GM18867 (cell line): ENCODE measurements around the gene KRTAP5-5.
"Not testable (repeated sequence)": the region's sequence is repeated elsewhere in the genome, so short reads cannot be mapped to it uniquely, and the experiment has no call there.

Experiments used
- ATAC-seq: cut with Tn5 transposase; IDR thresholded peaks from one replicate; pipeline ENCODE4 v1.9.1; 2021; ENCODE audit warnings: mild to moderate bottlenecking, moderate library complexity; ENCODE audit not compliant: unreplicated experiment

KRTAP5-5 gene, protein sequence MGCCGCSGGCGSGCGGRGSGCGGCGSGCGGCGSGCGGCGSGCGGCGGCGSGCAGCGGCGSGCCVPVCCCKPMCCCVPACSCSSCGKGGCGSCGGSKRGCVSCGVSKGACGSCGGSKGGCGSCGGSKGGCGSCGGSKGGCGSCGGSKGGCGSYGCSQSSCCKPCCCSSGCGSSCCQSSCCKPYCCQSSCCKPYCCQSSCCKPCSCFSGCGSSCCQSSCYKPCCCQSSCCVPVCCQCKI

DNA sequence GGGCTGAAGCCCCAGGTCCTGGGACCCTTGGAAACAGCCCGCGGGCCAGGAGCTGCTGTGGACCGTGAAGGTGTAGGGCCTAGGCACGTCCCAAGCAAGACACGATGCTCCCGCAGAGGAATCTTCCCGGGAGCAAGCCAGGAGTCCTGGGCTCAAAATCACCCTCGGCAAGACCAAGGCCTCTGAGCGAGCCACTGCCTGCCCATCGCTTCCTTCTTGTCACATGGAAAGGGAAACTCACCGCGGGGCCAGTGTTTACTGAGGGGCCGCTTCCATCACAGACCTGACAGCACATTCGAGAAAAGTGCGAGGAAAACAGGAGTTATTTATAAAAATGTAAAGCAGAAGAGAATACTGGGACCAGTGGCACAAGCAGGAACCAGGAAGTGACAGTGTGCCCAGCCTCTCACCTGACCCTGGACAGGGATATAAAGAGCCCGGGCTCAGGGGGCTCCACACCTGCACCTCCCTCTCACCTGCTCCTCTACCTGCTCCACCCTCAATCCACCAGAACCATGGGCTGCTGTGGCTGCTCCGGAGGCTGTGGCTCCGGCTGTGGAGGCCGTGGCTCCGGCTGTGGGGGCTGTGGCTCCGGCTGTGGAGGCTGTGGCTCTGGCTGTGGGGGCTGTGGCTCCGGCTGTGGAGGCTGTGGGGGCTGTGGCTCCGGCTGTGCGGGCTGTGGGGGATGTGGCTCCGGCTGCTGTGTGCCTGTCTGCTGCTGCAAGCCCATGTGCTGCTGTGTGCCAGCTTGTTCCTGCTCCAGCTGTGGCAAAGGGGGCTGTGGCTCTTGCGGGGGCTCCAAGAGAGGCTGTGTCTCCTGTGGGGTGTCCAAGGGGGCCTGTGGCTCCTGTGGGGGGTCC is at the start of gene KRTAP5-5:
KRTAP5-5 (plus strand) TSS at position 450 of the 860 bp plus-strand sequence; CDS start at position 516, 66 bp downstream.
- no peak for ATAC-seq

DNA sequence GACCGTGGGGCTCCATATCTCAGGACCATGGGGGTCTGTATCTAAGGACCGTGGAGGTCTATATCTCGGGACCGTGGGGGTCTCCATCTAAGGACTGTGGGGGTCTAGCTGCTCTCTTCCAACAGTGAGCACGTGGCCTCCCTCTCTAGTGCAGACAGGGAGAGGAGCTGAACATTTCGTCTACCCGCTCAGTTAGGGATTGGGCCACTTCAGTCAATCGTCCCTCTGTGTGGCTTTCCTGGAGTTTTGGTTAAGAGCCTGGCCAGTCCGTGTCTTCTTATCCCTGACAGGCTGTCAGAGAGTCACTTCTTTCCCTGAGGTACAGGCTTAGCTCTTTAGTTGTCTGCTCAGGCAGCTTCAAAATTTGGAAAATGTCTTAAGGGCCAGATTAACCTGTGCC is 47.6 kb upstream of the KRTAP5-5 start:
- ATAC-seq: no peak

DNA sequence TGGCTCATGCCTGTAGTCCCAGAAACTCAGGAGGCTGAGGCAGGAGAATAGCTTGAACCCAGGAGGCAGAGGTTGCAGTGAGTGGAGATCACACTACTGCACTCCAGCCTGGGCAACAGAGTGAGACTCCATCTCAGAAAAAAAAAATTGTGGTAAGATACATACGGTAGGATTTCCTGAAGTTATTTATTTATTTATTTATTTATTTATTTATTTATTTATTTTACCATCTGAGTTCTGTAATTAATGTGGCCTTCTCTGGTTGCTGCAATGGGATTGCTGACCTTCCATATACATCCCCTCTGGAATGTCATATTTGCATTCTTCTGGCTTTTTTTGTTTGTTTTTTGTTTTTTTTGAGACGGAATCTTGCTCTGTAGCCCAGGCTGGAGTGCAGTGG is 46.7 kb upstream of the KRTAP5-5 start:
- not testable (repeated sequence) for ATAC-seq

DNA sequence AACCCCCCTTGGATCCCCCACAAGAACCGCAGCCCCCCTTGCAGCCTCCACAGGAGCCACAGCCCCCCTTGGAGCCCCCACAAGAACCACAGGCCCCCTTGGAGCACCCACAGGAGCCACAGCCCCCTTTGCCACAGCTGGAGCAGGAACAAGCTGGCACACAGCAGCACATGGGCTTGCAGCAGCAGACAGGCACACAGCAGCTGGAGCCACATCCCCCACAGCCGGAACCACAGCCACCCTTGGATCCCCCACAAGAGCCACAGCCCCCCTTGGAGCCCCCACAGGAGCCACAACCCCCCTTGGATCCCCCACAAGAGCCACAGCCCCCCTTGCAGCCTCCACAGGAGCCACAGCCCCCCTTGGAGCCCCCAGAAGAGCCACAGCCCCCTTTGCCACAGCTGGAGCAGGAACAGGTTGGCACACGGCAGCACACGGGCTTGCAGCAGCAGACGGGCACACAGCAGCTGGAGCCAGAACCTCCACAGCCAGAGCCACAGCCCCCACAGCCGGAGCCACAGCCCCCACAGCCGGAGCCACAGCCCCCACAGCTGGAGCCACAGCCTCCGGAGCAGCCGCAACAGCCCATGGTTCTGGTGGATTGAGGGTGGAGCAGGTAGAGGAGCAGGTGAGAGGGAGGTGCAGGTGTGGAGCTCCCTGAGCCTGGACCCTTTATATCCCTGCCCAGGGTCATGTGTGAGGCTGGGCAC is 44.8 kb upstream of the KRTAP5-5 start, which contains the start of gene KRTAP5-1:
KRTAP5-1 (minus strand) TSS at position 623 of the 710 bp plus-strand sequence; CDS start at position 589, 34 bp downstream.
- ATAC-seq: not testable (repeated sequence)

DNA sequence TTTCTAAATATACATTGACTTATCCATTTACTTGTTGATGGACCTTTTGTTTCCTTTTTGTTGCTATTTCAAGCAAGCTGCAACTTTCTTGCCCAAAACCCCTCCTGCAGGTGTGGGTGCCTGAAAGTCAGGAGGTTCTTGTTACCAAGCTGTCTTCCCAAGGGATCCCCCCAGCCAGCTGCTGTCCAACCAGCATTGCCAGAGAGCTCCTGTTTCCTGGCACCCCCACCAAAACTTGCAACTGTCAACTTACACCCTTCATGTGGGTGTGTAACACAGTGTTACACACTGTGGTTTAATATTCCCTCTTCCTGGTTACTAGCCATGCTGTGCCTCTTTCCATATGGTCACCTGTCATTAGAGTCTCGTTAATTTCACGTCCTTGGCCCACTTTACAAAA is 42.9 kb upstream of the KRTAP5-5 start:
- ATAC-seq: no peak

DNA sequence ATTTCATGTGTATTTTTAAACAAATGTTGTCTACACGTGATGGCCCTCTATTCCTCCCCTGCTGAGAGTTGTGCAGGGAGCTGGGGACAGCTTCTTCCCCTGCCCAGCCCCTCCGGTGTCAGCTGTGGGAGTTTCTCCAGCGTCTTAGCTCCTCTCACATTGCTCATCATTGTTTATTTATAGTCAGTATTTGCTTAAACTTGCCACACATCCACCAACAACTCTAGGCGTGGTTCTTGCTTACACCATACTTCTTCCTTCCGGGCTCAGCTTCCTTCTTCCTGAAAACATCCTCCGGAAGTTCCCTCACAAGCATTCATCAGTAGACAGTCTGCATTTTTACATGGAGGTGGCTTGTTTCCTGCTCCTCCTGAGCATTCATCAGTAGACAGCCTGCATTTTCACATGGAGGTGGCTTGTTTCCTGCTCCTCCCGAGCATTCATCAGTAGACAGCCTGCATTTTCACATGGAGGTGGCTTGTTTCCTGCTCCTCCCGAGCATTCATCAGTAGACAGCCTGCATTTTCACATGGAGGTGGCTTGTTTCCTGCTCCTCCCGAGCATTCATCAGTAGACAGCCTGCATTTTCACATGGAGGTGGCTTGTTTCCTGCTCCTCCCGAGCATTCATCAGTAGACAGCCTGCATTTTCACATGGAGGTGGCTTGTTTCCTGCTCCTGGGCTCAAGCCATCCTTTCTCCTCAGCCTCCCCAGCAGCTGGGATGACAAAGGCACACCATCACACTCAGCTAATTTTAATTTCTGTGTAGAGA is 40.2 kb upstream of the KRTAP5-5 start:
- not testable (repeated sequence) for ATAC-seq

DNA sequence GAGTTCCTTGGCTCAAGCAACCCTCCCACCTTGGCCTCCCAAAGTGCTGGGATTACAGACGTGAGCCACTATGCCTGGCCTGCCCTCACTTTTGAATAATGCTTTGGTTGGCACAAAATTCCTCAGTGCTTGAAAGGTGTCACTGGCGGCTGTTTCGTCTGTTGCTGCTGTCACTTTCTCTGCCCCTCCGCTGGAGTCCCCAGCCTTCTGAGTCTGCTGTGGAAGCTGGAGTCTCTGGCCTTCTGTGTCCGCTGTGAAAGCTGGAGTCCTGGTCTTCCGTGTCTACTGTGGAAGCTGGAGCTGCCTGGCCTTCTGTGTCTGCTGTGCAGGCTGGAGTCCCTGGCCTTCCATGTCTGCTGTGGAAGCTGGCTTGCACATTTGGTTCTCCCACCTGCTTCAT is 39.6 kb upstream of the KRTAP5-5 start:
- ATAC-seq: no peak

DNA sequence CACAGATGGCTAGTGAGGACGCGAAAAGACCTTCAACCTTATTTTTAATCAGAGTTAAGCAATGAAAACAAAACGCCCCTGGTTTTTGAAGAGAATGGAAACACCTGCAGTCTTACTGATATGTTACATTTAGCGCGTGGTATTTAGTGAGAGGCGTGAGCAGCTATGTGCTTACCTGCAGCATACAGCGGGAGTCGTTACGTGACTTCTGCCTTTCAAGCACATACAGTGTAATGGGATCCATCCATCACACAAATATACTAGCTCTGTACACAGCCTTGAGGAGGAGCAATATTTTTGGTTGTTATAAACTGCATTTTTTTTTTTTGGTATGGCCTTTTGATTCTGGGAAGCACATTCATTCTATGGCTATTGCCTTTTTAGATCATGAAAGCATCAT is 36.9 kb upstream of the KRTAP5-5 start:
- ATAC-seq: no peak

DNA sequence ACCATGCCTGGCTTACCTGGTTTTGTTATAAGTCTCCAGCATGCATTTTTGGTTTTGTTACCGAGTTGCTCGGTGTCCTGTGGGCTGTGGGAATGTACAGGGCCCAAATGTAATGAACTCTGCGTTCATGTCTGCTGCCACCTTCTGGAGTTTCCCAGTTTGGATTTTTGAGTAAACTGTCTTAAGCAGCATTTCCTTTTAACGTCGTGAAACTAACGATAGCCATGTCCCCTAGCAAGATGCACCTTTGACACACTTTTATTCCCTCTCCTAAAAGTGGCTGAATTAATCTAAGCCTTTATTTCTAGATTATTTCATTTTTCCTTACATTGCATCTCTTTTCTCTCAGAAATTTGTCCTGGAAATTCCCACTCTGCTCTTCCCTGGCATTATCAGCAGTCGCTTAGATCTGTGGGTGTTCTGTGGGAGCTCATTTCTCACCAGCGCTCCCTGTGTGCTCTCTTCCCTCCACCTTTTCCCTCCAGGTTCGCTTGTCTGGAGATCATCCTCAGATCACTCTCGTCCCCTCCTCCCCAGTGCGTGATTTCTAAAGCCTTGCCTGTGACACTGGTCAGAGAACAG is 33.5 kb upstream of the KRTAP5-5 start:
- not testable (repeated sequence) for ATAC-seq

DNA sequence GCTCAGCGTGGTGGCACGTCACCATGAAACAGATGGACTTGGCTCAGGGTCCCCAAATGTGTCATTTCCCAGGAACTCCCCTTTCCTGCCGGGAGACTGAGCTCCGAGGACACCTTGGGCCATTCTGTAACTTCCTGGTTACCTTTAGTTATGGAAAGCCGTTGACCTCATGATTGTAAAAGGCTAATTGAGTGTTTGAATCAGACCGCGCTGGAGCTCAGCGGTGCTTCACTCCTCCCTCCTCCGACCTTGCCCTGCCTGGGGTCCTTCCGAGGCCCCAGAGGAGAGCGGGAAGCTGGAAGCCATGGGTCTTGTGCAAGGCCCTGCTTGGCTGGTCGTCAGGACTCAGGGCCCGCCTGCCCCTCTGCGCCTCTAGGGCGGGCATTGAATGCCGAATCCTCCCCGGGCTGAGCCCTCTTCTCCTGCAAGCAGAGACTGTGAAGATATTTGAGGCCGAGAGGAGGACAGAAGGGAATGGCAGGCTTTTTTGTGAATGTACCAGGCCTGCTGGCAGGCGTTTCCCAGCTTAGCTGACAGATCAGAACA is 32.9 kb upstream of the KRTAP5-5 start:
- not testable (repeated sequence) for ATAC-seq

DNA sequence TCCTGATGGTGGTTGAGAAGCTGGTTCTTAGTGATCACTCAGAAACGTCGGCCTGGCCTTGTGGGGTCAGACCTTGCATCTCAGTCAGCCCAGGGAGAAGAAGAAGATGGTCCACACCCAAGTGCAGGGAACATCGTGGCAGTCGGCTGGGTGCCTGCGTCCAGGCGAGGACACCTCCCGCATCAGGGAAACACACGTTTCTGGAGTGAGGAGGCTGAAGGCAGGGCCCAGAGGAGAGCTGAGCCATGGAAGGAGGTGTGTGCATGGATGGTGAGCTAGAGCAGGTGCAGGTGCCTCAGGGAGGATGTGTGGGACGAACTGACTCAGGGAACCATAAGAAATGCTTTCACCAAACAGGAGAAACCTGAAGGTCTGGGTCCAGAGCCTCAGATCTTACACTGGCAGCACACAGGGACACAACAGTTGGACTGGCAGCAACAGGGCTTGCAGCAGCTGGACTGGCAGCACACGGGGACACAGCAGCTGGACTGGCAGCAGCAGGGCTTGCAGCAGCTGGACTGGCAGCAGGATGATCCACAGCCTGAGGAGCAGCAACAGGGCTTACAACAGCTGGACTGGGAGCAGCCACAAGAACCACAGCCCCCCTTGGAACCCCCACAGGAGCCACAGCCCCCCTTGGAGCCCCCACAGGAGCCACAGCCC is 32.1 kb upstream of the KRTAP5-5 start:
- no peak for ATAC-seq

DNA sequence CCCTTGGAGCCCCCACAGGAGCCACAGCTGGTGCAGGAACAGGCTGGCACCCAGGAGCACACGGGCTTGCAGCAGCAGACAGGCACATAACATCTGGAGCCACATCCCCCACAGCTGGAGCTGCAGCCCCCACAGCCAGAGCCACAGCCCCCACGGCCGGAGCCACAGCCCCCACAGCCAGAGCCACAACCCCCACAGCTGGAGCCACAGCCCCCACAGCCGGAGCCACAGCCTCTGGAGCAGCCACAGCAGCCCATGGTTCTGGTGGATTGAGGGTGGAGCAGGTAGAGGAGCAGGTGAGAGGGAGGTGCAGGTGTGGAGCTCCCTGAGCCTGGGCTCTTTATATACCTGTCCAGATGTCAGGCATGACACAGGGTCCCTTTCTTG is 31.6 kb upstream of the KRTAP5-5 start, which contains the start of gene KRTAP5-2:
KRTAP5-2 (minus strand) TSS at position 301 of the 387 bp plus-strand sequence; CDS start at position 257, 44 bp downstream.
- ATAC-seq: no peak

DNA sequence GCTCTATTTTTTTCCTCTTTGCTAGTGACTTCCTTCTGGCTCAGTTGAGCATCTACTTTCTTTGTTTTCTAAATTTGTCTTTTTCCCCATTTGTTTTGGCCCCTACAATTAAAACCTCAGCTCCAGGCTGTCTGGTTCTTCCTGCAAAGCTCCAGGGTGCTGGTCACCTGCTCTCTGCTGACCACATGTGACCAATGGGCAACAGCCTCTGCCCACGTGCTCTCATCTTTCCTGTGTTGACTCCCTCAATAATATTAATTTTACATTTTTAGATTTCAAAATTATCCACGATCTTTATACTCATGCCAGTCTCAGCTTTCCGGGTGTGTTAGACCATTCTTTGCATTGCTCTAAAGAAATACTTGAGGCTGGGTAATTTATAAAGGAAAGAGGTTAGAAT is 31.2 kb upstream of the KRTAP5-5 start:
- ATAC-seq: not testable (repeated sequence)

DNA sequence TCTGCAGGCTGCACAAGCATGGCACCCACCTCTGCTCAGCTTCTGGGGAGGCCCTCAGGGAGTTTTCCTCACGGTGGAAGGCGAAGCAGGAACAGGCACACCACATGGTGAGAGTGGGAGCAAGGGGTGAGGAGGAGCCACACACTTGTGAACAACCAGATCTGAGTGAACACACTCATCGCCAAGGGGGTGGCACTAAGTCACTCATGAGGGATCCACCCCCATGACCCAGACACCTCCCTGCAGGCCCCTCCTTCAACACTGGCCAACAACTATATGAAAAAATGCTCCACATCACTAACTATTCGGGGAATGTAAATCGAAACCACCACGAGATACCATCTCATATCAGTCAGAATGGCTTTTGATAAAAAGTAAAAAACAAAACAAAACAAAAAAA is 30.8 kb upstream of the KRTAP5-5 start:
- ATAC-seq: no peak

DNA sequence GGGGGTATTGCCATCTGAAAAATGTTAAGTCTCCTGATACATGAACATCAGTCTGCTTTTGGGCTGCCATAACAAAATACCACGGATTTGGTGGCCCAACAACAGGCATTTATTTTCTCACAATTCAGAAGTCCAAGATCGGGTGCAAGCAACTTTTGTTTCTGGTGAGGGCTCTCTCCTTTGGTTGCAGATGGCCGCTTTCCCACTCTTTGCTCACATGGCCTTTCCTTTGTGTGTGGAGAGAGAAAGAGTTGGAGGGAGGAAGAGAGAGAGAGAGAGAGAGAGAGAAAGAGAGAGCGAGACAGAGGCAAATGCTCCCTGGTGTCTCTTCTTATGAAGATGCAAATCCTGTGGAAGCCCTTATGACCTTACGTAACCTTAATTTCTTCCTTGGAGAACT is 28.9 kb upstream of the KRTAP5-5 start:
- no peak for ATAC-seq

DNA sequence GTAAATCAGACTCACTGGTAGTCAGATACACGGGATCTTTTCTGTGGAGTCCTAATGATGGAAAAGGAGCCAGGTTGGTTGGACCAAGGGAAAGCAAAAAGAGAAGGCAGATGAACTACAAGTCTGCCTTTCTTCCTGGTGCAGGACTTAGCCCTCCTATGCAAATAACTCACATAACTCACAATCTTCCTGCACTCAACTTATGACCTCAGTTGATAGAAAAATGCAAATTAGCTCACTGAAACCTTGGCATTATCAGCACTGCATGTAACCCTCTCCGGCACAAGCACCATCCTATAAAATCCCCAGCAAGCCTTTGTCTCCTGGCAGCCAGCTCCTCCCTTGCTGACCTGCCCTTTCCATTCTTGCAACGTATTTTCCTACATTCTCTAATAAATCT is 27.9 kb upstream of the KRTAP5-5 start:
- not testable (repeated sequence) for ATAC-seq

DNA sequence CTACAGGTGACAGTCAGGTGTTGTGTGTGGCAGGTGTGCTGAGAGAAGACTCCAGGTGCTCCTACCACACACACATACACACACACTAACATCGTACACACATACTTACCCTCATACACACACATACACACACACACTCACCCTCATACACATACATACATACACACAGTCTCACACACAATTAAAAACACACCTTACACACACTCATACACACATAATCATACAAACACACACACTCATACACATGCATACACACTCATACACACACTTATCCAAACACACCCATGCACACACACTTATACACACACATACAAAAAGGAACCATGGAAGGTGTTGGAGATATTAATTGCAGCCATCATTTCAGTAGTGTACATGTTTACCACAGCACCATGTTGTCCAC is 25.9 kb upstream of the KRTAP5-5 start:
- ATAC-seq: no peak

DNA sequence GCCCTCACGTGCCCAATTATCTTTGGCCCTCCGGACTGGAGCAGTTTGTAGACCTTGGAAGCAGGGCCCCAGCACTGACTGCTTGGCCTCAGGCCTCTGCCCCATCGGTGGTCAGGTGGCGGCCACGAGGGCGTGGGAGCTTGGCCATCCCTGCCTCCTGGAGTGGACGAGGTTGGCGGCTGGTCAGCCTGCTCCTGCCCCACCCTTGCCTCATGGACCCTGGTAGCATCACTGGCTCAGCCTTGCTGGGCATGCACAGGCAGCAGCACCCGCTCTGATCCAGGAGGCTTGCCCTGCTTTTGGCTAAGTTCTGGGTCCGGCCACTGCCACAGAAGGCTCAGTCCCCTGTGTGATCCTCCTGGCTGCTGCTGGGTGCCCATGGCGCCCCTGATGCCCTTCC is 25.4 kb upstream of the KRTAP5-5 start:
- ATAC-seq: no peak

DNA sequence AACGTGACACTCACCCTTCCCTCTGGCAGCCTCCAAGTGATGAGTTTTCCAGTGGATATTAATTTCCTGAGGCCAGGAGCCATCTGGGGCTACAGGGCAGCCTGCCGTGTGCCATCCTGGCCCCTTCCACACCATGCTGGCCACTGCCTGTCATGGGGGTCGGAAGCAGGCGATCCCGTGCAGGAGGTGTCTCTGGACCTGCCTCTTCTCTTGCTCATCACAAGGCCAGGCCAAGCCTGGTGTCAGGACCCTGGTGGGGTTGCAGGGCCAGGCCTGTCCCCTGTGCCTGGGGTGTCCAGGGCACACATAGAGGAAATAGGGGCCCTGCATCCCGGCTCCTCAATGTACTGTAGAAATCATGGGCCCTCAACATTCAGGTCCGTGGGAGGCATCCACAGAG is 24.9 kb upstream of the KRTAP5-5 start:
- no peak for ATAC-seq
